HepG2 (cell line): Measurements from ENCODE around the gene PRKN. TPM values are rescaled to one million over a fixed set of nuclear protein-coding genes. Genes with fewer than 3 reads are reported as not detected.

ENCODE experiments used
- ATAC-seq: fragments of 200-7000 bp; cut with Tn5 transposase; 3 replicates; pipeline ENCODE4 v1.9.1; 2020; ENCODE audit warnings: mild to moderate bottlenecking, moderate library complexity
- BruUV-seq: library from RNA; stranded (reverse); fragments of 400-500 nt; replicated peaks from 2 replicates; lab custom pipeline; 2021; lab: Mats Ljungman, UMichigan
- CTCF ChIA-PET: fragments of 300-600 bp; formaldehyde crosslinking; extraction: SDS; loops from one replicate; lab custom pipeline; 2021; ENCODE audit warnings: low total read pairs, inconsistent platforms, low intra/inter-chr PET ratio; lab: Yijun Ruan, JAX
- POLR2A ChIA-PET: fragments of 350-600 bp; sonication (Branson Sonifier 250); formaldehyde crosslinking; loops from one replicate; lab custom pipeline; 2020; ENCODE audit warnings: antibody characterized with exemption, inconsistent platforms; lab: Yijun Ruan, JAX
- DNase-seq: peaks from one replicate; pipeline ENCODE4 v3.0.0-alpha.2; 2015; ENCODE audit warnings: low spot score
- FAIRE-seq: peaks from 3 replicates; lab custom pipeline; 2011; peaks lifted over from hg19 to GRCh38; lab: Jason Lieb, UNC
- H2AFZ ChIP-seq: one replicate; pipeline ENCODE4 v1.6.1; 2011; ENCODE audit warnings: low read length, inconsistent platforms
- H3K27ac ChIP-seq: fragments of 300-600 bp; 3 replicates; pipeline ENCODE4 v1.8.0; 2011; ENCODE audit warnings: mixed run types, mild to moderate bottlenecking, mixed read lengths, low read length, inconsistent platforms; ENCODE audit not compliant: insufficient read depth; ENCODE audit errors: extremely low read length
- H3K27me3 ChIP-seq, 2 experiments: fragments of 200-600 bp in 1 of 2; 2 replicates in 1 of 2; 3 replicates in 1 of 2; pipeline versions ENCODE4 v1.6.0 to v1.8.0; 2011; ENCODE audit warnings: low read length in 2 of 2, mild to moderate bottlenecking in 2 of 2, moderate library complexity in 2 of 2, inconsistent platforms in 1 of 2; ENCODE audit not compliant: insufficient read depth in 2 of 2, control insufficient read depth in 1 of 2
- H3K36me3 ChIP-seq, 2 experiments: fragments of 200-600 bp in 1 of 2; replicated peaks in 1 of 2; 2 replicates in 1 of 2; 3 replicates in 1 of 2; pipeline versions ENCODE4 v1.5.1 to v1.8.0; 2011; ENCODE audit warnings: low read length in 2 of 2, inconsistent platforms in 1 of 2; ENCODE audit not compliant: insufficient read depth in 2 of 2, control insufficient read depth in 1 of 2
- H3K4me1 ChIP-seq: 2 replicates; pipeline ENCODE4 v1.5.1; 2012; ENCODE audit warnings: low read length, inconsistent platforms; ENCODE audit not compliant: insufficient read depth
- H3K4me2 ChIP-seq: 2 replicates; pipeline ENCODE4 v1.6.0; 2011; ENCODE audit warnings: low read depth, low read length, inconsistent platforms
- H3K4me3 ChIP-seq, 3 experiments: fragments of 200-600 bp in 1 of 3; sonication (generic), shearing (Covaris generic) in 1 of 3; replicated peaks in 1 of 3; 2 replicates each; pipeline ENCODE4 v1.5.1; 2011 to 2016; ENCODE audit warnings: low read length in 3 of 3, inconsistent platforms in 2 of 3, low read depth in 2 of 3, mild to moderate bottlenecking in 2 of 3, control low read depth in 1 of 3, mixed read lengths in 1 of 3; ENCODE audit not compliant: insufficient read depth in 1 of 3
- H3K79me2 ChIP-seq: one replicate; pipeline ENCODE4 v1.6.1; 2011; ENCODE audit warnings: low read length, inconsistent platforms; ENCODE audit not compliant: insufficient read depth
- H3K9ac ChIP-seq: 2 replicates; pipeline ENCODE4 v1.6.0; 2011; ENCODE audit warnings: mild to moderate bottlenecking, low read depth, low read length, inconsistent platforms; ENCODE audit not compliant: insufficient read depth
- H3K9me3 ChIP-seq: 2 replicates; pipeline ENCODE4 v1.5.1; 2012; ENCODE audit warnings: mild to moderate bottlenecking, low read length
- H4K20me1 ChIP-seq: 2 replicates; pipeline ENCODE4 v1.6.0; 2011; ENCODE audit warnings: inconsistent platforms, mild to moderate bottlenecking, low read length, moderate library complexity; ENCODE audit not compliant: insufficient read depth
- AGO1 ChIP-seq: fragments of 200-400 bp; formaldehyde crosslinking; IDR thresholded peaks from 2 replicates; pipeline ENCODE4 v1.6.1; 2017; ENCODE audit warnings: mild to moderate bottlenecking, low read depth, low read length, moderate library complexity; ENCODE audit not compliant: poor library complexity, severe bottlenecking
- CCAR2 ChIP-seq: fragments of 200-400 bp; formaldehyde crosslinking; optimal IDR thresholded peaks from 2 replicates; pipeline ENCODE3; 2018; ENCODE audit warnings: low read depth, mild to moderate bottlenecking, low read length, moderate library complexity
- CREB1 ChIP-seq, 2 experiments: fragments of 450-650 bp in 1 of 2; IDR thresholded peaks; 2 replicates each; pipeline ENCODE4 v1.6.1; 2016 to 2017; ENCODE audit warnings: control low read depth in 1 of 2, mild to moderate bottlenecking in 1 of 2, missing compliant biosample characterization in 1 of 2, missing genetic modification characterization in 1 of 2
- DDIT3 ChIP-seq: sonication (generic); formaldehyde crosslinking; IDR thresholded peaks from 2 replicates; pipeline ENCODE4 v1.4.0; 2020; ENCODE audit warnings: mild to moderate bottlenecking, missing genetic modification reagents
- HDAC2 ChIP-seq: sonication (generic); formaldehyde crosslinking; IDR thresholded peaks from 2 replicates; pipeline ENCODE4 v1.4.0; 2020; ENCODE audit warnings: missing genetic modification reagents
- POGK ChIP-seq: sonication (generic); formaldehyde crosslinking; conservative IDR thresholded peaks from 2 replicates; pipeline ENCODE4 v1.8.0; 2022; ENCODE audit warnings: mild to moderate bottlenecking, moderate library complexity, missing genetic modification reagents
- SALL2 ChIP-seq: sonication (generic); formaldehyde crosslinking; IDR thresholded peaks from 2 replicates; pipeline ENCODE4 v1.8.1; 2023; ENCODE audit warnings: mild to moderate bottlenecking, missing genetic modification reagents, inconsistent platforms
- THYN1 ChIP-seq: sonication (generic); formaldehyde crosslinking; IDR thresholded peaks from 2 replicates; pipeline ENCODE4 v1.8.1; 2023; ENCODE audit warnings: low read depth, mild to moderate bottlenecking, moderate library complexity, missing genetic modification reagents, borderline replicate concordance
- ZFP36L2 ChIP-seq: sonication (generic); formaldehyde crosslinking; IDR thresholded peaks from 2 replicates; pipeline ENCODE4 v1.4.0; 2020; ENCODE audit warnings: missing genetic modification reagents
- ZNF230 ChIP-seq: sonication (generic); formaldehyde crosslinking; IDR thresholded peaks from 2 replicates; pipeline ENCODE4 v1.4.0; 2020; ENCODE audit warnings: mild to moderate bottlenecking, missing genetic modification reagents
- ZNF256 ChIP-seq: sonication (generic); formaldehyde crosslinking; conservative IDR thresholded peaks from 2 replicates; pipeline ENCODE4 v1.4.0; 2020; ENCODE audit warnings: missing genetic modification reagents
- ZNF543 ChIP-seq: sonication (generic); formaldehyde crosslinking; IDR thresholded peaks from 2 replicates; pipeline ENCODE4 v1.4.0; 2020; ENCODE audit warnings: mild to moderate bottlenecking, missing genetic modification reagents
- ZNF660 ChIP-seq: sonication (generic); formaldehyde crosslinking; IDR thresholded peaks from 2 replicates; pipeline ENCODE4 v1.5.1; 2020; ENCODE audit warnings: mild to moderate bottlenecking, low read depth, missing genetic modification reagents, borderline replicate concordance
- ZNF816 ChIP-seq: sonication (generic); formaldehyde crosslinking; IDR thresholded peaks from 2 replicates; pipeline ENCODE4 v1.8.0; 2022; ENCODE audit warnings: missing genetic modification reagents, mild to moderate bottlenecking, borderline replicate concordance
- WGBS: methylation state at CpG from one replicate; pipeline ENCODE4 v1.1.6; 2017; ENCODE audit warnings: low lambda C conversion rate; 5-methylcytosine and 5-hydroxymethylcytosine counted together
- in situ Hi-C: cut with HindIII; loops from 2 replicates; pipeline ENCODE4 v1.10.0; 2017; ENCODE audit warnings: low pct_unique_long_range_greater_than_20kb; ENCODE audit not compliant: extremely low pct_ligation_motif_present
- intact Hi-C: fragments of 100-400 bp; cut with micrococcal nuclease; formaldehyde crosslinking; loops from one replicate; pipeline ENCODE4 v1.10.0; 2022; ENCODE audit not compliant: unreplicated experiment
- polyA plus RNA-seq, 8 experiments: library from polyadenylated mRNA; depleted of rRNA in 3 of 8; stranded (reverse) in 7 of 8; unstranded in 1 of 8; fragments of >200 nt; fragmentation: Illumina TruSeq in 4 of 8; extraction: Trizol in 4 of 8; gene quantifications; 2 replicates each; pipeline versions ENCODE4 v1.2.1 to v1.2.3, GENCODE V29; 2011 to 2016; ENCODE audit warnings: low read depth in 4 of 8, missing spikeins in 1 of 8, mixed read lengths in 1 of 8; ENCODE audit not compliant: insufficient read depth in 1 of 8
- total RNA-seq, 5 experiments: library from RNA; depleted of rRNA; stranded (reverse); fragments of >200 nt; fragmentation: Illumina TruSeq; extraction: Trizol; gene quantifications; 2 replicates each; pipeline ENCODE4 v1.2.3, GENCODE V29; 2016; ENCODE audit warnings: low read depth in 1 of 5

PRKN gene
- total and polyA plus RNA-seq, 2 of the 13 experiments (the other 11 are each of a cell fraction or from before 2014, with no cell fraction given): 0.31 to 0.44 TPM

GRCh38 chr6:161947371-161947770, 780.2 kb downstream of the PRKN start (continued):
- TF ChIP-seq SALL2 (CRISPR knock-in tag): no peak
- no peak for TF ChIP-seq DDIT3 (CRISPR knock-in tag)

- in situ Hi-C loops: no loop called here
- BruUV-seq: no TSS peak
- no peak for FAIRE-seq
- DNase-seq: no peak
- Histone ChIP-seq H3K27ac (no peak overlapping the region), H4K20me1 (no peaks in the 10 kb centered on the region), H3K79me2 (no peaks in the 10 kb centered on the region), H3K4me2 (no peak overlapping the region), H3K9ac (no peak overlapping the region), H3K4me1 (no peaks in the 10 kb centered on the region), H3K36me3 (no peaks in the 10 kb centered on the region), H2AFZ (no peak overlapping the region), H3K9me3 (no peaks in the 10 kb centered on the region), H3K27me3 (no peaks in the 10 kb centered on the region), H3K4me3 (no peak overlapping the region)
- TF ChIP-seq ZNF816 (CRISPR knock-in tag) (no peak), ZFP36L2 (CRISPR knock-in tag) (no peak), ZNF543 (CRISPR knock-in tag) (no peak), CREB1 (IDR thresholded peaks at IDR 0.05) (no peak), CREB1 (CRISPR knock-in tag; IDR thresholded peaks at IDR 0.05) (no peak), HDAC2 (CRISPR knock-in tag) (no peak), AGO1 (no peak), THYN1 (no peak), ZNF660 (CRISPR knock-in tag) (no peak), POGK (CRISPR knock-in tag) (no peak), ZNF256 (CRISPR knock-in tag) (no peak), CCAR2 (no peak), ZNF230 (no peak)
- ChIA-PET CTCF (no interaction called here), POLR2A (no interaction called here)
- intact Hi-C loops: no loop called here
- 22% methylated on average over 3 of the region's 3 CpGs for WGBS
- ATAC-seq: no peak
These were observed 781.1 kb downstream of the PRKN start for GRCh38 chr6:161946461-161946860.
